Activated T-cell treated with anti-CD3 and anti-CD28 coated beads, Interleukin-2, amount 50 U/mL, for 1 hour (primary cell): ENCODE results near the gene ADK.
"Not testable (repeated sequence)": the region's sequence is repeated elsewhere in the genome, so short reads cannot be mapped to it uniquely, and the experiment has no call there.

Experiments used
- DNase-seq: peaks from one replicate; pipeline ENCODE4 v3.0.0-alpha.2; 2020

The ADK gene

DNA sequence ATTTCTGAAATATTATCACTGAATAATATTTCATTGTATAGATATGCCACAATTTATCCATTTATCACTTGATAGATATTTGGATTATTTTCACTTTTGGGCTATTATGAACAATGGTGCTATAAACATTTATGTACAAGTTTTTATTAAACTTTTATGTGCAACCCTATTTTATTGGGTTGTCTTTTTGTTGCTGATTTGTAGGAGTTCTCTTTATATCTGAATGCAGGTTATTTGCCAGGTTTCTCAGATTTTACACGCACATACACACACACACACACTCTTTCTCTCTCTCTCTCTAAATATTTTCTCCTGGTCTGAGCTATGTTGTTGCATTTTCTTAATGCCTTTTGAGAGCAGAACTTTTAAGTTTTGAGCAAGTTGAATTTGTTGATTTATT, 36.2 kb downstream of the ADK start:
- no peak for DNase-seq

DNA sequence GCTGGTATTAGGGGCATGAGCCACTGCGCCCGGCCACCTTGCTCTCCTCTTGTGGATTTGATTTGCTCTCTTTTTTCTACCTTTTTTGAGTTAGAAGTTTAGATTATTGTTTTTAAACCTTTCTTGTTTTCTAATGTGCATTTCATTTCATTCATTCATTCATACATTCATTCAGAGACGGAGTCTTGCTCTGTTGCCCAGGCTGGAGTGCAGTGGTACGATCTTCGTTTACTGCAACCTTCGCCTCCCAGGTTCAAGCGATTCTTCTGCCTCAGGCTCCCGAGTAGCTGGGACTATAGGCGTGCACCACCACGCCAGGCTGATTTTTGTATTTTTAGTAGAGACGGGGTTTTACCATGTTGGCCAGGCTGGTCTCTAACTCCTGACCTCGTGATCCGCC, 37.6 kb downstream of the ADK start:
- not testable (repeated sequence) for DNase-seq

DNA sequence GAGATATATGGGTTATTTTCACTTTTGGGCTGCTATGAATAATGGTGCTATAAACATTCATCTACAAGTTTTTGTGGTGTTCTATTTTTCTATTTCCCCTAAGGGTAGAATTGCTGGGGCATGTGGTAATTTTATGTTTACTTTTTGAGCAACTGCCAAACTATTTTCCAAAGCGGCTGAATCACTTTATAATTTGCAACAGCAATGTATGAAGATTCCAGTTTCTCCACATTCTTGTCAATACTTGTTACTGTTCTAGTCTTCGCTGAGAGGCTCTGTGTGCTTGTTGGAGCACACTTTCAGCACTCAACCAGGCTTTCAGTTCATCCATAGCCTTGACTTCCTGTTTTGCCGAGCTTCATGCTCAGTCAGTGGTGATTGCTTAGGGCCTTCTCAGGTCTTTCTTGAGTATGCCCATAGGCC, 39.0 kb downstream of the ADK start:
- no peak for DNase-seq

DNA sequence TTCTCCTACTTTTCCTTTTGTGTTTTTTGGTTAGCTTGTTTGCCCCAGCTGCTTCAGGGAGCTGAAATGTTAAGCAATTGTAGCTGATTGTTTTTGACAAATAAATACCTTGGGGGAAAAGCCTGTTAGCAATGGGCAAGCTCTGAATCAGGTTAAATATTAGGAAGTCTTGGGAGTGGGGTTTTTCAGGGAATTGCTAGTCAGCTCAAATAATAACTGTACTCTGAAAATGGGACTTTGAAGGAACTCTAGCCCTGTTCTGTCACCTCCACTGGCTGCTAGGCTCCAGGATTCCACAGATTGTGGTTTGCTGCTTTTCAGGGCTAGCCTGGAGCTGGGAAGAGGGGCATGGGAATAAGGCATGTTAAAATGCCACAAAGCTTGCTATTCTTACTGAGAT, 39.5 kb downstream of the ADK start:
- DNase-seq: no peak

DNA sequence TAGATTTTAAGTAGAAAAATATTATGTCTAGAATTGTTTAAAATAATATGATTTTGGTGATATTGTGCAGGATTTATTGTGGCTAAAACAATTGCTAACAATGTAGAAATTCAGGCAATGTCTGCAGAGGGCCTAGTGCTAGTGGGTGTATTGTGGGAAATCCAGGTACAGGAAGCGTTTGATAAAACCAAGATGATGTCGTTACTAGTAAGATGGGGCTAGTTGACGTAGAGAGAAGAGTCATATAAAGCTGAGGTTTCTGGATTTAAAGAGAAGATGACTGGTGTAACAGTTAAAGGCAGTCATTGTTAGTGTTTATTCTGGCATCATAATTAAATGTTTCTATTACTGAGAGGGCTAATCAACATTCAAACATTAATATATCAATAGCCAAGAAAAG, 43.5 kb downstream of the ADK start:
- no peak for DNase-seq

DNA sequence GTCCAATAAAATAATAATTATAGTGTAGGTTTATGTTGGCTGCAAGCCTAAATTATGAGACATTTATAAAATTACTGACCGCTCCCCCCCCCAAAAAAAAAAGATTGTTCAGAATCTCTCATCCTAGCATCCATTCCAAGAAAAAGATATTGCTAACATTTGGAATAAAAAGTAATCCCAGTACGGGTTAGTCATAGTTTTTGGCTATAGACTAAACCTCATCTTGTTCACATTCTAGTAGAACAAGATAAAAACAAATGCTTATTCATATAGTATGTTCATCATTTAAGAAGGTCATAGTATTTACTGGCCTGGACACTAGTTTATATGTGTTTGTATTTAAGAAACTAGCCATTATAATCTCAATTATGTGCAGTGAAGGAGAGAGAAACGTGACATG, 44.0 kb downstream of the ADK start:
- no peak for DNase-seq

DNA sequence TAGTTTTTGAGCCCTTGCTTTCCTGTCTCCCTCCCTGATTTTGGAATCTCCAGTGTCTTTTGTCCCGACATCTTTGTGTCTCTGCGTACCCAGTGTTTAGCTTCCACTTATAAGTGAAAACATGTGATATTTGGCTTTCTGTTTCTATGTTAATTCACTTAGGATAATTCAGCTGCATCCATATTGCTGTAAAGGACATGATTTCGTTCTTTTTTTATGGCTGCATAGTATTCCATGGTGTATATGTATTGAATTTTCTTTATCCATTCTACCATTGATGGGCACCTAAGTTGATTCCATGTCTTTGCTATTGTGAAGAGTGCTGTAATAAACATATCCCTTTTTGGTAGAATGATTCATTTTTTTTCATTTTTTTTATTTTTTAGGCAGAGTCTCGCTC, 48.3 kb downstream of the ADK start:
- no peak for DNase-seq

DNA sequence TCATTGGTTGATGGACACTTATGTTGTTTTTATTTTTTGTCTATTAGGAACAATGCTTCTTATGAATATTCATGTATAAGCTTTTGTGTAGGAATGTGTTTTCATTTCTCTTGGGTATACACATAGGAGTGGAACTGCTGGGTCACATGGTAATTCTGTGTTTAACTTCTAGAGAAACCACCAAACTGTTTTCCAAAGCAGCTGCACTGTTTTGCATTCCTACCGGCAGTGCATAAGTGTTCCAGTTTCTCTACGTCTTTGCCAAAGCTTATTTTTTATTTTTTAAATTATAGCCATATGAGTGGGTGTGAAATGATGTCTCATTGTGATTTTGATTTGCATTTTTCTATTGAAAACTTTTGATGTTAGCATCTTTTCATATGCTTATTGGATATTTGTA, 51.3 kb downstream of the ADK start:
- no peak for DNase-seq

DNA sequence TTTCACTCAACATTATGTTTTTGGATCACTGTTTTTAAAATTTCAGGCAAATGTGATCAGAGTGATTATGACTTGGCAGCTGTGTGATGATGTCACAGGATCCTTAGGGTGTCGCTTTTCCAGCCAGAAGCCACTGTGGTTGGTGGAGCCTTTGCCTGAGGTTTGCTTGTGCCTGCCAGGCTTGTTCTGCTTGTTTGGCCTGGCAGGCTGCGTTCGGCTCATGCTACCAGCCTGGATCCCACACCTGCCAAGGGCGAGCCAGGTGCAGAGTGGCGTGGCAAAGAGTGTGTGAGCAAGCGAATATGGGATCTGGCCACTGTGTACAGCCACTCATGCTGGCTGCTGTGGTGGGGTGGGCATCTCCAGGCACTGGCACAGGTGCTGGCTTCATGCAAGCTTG, 55.7 kb downstream of the ADK start:
- no peak for DNase-seq

DNA sequence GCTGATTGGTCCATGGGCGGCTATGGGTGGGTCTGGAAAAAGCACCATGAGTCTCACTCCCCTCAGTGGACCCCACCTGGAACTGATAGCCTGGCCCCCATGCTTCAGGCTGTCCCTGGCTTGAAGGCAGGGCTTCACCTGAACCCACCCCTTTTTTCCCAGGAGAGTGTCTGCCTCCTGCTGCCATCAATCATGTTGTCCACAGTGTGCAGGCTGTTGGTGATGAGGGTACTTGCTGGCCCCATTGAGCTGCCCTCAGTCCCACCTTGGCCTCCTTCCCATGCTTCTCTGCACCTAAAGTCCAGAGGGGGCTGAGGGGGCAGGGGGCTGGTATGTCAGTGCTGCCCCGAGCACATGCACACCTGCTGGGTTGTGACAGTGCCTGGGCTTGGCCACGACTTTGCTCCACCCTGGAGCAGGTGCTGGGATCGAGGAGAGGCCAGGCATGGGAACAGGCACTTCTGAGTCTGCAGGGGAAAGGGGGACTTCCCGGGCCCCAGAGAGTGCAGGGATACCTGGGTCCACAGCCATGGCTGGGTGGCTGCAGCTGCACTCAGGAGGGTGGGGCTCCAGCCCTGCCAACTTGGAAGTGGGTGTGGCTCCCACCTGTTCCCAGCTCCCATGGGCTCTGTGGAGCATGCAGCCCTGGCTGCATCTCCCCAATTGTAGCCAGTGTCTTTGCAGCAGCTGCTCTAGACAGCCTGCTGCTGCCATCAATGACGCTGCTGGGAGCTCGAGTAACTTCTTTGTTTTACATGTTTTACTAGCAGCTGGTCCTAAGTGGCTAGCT, 56.9 kb downstream of the ADK start:
- DNase-seq: no peak

DNA sequence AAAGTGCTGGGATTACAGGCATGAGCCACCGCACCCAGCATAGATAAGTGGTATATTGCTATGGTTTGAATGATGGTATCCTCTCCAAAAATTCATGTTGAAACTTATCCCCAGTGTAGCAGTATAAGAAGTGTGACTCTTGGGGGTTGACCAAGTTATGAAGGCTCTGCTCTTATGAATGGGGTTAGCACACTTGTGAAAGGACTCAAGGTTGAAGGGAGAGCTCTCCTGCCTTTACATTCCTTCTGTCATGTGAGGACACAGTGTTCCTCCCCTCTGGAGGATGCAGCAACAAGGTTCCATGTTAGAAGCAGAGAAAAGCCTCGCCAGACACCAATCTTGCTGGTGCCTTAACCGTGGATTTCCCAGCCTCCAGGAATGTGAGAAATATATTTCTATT, 58.0 kb downstream of the ADK start:
- DNase-seq: no peak

DNA sequence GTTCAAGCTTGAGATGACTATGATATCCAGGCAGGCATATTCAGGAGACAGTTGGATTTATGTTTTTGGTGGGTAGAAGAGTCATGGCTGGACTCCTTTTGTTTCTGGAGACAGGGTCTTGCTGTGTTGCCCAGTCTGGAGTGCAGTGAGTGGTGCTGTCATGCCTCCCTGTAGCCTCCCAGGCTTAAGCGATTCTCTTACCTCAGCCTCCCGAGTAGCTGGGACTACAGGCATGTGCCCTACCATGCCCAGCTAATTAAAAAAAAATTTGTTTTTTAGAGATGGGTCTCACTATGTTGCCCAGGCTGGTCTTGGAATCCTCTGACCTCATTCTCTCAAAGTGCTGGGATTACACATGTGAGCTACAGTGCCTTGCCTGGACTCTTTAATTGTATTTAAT, 62.0 kb downstream of the ADK start:
- no peak for DNase-seq

DNA sequence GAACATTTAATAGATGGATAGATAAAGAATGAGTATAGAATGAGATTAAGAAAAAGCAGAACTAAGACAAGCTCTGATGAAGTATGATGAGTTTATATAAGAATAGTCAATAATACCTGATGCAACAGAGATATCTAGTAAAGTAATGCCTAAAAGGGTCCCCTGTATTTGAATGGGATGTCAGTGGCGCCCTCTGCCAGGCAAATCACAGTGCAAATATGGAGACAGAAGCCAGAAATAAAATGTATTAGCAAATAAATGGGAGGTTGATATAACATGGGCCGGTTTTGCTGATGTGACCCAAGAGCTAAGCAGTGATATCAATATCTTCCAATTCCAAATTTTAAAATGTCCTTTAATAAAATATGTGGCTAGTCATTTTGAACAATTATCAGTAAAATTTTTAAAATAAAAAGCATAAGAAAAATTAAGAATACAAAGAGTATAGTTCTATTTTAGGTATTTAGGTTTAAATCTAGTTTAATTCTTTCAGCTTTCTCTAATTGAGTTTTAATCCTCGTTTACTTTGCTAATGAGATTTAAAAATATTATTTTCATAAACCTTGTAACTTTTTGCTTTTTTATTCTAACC, 62.6 kb downstream of the ADK start:
- peak; percentile 64 for DNase-seq

DNA sequence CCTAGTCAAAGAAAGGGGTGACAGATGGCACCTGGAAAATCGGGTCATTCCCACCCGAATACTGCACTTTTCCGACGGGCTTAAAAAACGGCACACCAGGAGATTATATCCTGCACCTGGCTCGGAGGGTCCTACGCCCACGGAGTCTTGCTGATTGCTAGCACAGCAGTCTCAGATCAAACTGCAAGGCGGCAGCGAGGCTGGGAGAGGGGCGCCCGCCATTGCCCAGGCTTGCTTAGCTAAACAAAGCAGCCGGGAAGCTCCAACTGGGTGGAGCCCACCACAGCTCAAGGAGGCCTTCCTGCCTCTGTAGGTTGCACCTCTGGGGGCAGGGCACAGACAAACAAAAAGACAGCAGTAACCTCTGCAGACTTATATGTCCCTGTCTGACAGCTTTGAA, 66.1 kb downstream of the ADK start:
- DNase-seq: not testable (repeated sequence)

DNA sequence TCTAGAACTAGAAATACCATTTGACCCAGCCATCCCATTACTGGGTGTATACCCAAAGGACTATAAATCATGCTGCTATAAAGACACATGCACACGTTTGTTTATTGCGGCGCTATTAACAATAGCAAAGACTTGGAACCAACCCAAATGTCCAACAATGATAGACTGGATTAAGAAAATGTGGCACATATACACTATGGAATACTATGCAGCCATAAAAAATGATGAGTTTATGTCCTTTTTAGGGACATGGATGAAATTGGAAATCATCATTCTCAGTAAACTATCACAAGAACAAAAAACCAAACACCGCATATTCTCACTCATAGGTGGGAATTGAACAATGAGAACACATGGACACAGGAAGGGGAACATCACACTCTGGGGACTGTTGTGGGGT, 71.4 kb downstream of the ADK start:
- not testable (repeated sequence) for DNase-seq

DNA sequence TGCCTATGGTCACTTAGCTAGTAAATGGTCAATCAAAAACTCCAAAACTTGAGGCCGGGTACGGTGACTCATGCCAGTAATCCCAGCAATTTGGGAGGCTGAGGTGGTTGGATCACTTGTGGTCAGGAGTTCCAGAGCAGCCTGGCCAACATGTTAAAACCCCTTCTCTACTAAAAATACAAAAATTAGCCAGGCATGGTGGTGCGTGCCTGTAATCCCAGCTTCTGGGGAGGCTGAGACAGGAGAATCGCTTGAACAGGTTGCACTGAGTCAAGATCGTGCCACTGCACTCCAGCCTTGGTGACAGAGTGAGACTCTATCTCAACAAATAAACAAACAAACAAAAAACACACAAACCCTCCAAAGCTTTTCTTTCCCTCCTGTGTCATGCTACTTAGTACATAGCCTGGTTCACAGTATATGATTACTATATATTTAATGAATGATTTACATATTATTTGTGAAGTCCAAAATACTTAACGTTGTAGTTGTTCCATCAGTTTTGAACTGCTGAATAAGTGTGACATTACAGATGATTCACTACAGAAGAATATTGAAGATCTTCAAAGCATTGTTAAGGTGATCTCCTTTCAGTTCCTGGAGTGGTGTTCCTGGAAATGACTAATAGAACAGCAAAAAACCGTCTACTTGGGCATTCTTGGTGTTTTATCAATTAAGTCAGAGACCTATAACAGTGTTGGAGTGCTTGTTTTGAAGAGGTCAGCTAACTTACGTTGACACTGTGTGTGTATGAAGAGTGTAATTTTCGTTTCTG, 72.9 kb downstream of the ADK start:
- DNase-seq: no peak

DNA sequence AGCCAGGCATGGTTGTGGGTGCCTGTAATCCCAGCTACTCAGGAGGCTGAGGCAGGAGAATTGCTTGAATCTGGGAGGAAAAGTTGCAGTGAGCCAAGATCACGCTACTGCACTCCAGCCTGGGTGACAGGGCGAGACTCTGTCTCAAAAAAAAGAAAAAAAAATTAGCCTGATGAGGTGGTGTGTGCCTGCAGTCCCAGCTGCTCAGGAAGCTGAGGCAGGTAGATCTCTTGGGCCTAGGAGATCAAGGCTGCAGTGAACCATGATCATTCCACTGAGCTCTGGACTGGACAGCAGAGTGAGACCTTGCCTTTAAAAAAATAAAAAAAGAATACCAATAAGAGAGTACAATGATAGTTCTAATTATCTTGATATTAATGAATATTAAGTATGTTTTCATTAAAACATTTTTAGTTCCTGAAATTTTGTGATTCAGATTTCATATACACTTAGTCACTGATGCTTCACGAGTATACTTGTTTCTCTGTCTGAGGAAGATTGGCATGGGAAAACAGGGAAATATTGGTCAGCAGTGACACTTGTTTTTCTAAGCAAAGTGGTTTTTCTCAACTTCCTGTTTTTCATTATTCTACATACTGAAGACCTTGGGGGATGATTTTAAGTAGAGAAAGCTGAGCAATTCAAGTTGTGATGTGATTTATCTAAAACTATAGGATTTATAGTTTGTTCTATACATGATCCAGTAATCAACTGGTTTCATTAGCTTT, 76.8 kb downstream of the ADK start:
- no peak for DNase-seq

DNA sequence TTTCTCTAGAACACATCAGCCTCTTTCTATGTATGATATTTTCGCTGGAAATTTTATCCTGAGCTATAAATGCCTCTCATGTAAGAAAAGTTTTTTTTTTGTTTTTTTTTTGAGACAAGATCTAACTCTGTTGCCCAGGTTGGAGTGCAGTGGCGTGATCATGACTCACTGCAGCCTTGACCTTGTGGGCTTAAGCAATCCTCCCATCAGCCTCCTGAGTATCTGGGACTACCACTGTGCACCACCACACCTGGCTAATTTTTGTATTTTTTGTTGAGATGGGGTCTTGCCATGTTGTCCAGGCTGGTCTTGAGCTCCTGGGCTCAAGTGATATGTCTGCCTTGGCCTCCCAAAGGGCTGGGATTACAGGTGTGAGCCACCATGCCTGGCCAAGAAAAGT, 80.4 kb downstream of the ADK start:
- DNase-seq: no peak

DNA sequence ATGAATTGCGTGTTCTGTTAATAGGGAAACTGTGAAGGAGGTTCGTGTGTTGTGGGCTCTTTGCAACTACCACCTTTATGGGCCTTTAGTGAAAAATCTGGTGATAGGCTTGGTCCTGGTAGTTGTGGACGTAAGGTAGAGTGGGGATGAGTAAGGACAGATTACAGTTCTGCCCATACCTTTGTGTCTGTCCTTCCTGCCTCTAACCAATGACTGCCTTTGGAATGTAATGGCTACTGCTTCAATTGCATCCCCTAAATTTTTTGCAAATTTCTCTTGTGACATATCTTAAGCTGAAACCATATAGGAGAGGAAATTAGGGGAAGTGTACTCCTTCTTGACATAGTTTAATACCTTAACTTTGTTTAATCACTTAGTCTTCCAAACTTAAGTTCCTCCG, 82.3 kb downstream of the ADK start:
- no peak for DNase-seq

DNA sequence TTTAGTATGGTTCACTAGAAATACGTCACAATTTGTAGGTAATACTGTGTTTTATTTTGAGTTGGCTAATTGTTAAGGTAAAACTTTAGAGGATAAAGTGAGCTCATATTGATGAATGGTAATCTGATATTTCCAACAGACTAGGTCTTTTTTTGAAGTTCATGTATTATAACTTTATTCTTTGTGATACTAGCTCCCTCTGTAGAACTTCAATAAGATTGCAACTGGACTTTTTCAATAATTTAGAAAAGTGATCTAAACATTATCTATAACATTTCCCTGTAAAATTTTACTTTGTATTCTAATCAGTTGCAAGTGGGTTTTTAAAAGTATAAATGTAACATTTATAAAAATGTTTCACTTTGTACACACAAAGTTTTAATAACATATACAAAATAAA, 83.5 kb downstream of the ADK start:
- no peak for DNase-seq

DNA sequence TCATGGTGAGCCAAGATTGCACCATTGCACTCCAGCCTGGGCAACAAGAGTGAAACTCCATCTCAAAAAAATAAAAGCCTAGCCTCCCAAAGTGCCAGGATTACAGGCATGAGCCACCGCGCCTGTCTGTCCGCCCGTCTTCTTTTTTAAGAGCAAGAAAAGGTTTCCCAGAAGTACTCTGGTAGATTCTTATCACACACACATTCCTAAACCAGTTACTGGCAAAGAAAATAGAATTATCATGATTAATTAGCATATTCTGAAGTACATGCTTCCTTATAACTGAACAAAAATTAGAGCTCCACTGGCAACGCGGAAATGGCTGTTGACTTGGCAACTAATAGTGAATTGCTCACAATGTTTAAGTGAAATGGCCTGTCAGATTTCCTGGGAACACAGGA, 87.0 kb downstream of the ADK start:
- no peak for DNase-seq

DNA sequence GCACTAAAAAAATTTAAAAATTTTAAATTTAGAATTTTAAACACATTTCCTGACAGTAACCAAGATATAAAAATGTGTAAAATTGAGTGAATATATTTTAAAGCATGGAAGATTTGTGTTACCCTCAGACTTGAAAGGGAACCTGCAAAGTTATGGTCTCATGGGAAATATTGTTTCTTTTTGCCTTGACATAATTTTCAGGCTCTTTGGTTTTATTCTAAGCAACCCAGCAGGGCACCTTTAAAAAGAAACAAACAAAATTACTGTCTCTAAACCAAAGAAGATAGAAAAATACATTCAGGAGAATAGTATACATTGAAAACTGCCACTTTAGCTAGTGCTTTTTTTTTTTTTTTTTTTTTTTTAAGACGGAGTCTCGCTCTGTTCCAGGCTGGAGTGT, 87.5 kb downstream of the ADK start:
- DNase-seq: no peak

DNA sequence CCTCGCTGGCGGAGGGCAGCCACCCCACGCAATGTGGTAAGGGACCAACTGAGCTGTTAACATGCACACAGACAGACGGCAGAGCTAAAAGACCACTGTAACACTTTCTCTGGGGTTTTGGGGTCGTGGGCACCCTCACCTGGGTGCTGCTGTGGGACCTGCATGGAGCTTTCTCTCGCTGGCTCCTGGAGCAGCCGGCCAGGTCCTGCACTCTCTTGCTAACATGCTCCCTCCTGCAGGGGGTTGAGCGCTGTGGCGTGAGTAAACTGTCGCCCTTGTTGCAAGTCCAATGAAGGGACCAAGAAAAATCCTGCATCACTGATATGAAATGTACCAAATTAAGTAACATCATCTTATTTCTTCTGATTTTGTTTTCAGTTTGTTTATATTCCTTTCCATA, 92.0 kb downstream of the ADK start:
- DNase-seq: no peak
